HCT116 (cell line): ENCODE data around the gene PCDH20. TPM values are rescaled to one million over a fixed set of nuclear protein-coding genes. Genes with fewer than 3 reads are reported as not detected.

Experiments
- ATAC-seq: fragments of 200-7000 bp; cut with Tn5 transposase; 2 replicates; pipeline ENCODE4 v1.9.1; 2020; ENCODE audit warnings: mild to moderate bottlenecking, moderate library complexity
- BruUV-seq: library from RNA; stranded (reverse); fragments of 400-500 nt; replicated peaks from 2 replicates; lab custom pipeline; 2021; lab: Mats Ljungman, UMichigan
- CTCF ChIA-PET: fragments of 300-600 bp; sonication (Branson Sonifier 250); formaldehyde crosslinking; loops from one replicate; lab custom pipeline; 2021; ENCODE audit warnings: antibody characterized with exemption; lab: Charles Lee
- POLR2A ChIA-PET: fragments of 300-600, 350-600 bp; sonication (Branson Sonifier 250); formaldehyde crosslinking; loops from one replicate; lab custom pipeline; 2021; ENCODE audit warnings: antibody characterized with exemption; lab: Charles Lee
- RAD21 ChIA-PET, 2 experiments: fragments of 300-600 bp; sonication (Branson Sonifier 250); formaldehyde crosslinking; loops; one replicate each; lab custom pipeline; 2023; ENCODE audit warnings: low total read pairs in 2 of 2; ENCODE audit not compliant: uncharacterized antibody in 2 of 2, unreplicated experiment in 2 of 2, low non-redundant PET in 1 of 2; lab: Charles Lee
- DNase-seq: peaks from one replicate; pipeline ENCODE4 v3.0.0-alpha.2; 2010; ENCODE audit warnings: low read depth, low spot score
- H2AFZ ChIP-seq: fragments of 200-600 bp; shearing (Covaris generic), sonication (generic); 2 replicates; pipeline ENCODE4 v1.6.1; 2017; ENCODE audit warnings: low read depth, mixed run types, mixed read lengths, antibody characterized with exemption, low read length; ENCODE audit not compliant: poor library complexity, severe bottlenecking
- H3K27ac ChIP-seq: 2 replicates; pipeline ENCODE4 v1.5.1; 2012; ENCODE audit warnings: low read depth, low read length
- H3K27me3 ChIP-seq: fragments of 200-600 bp; sonication (generic); 2 replicates; pipeline ENCODE4 v1.6.1; 2016; ENCODE audit warnings: mixed run types, low read length, mixed read lengths; ENCODE audit not compliant: insufficient read depth
- H3K36me3 ChIP-seq, 2 experiments: fragments of 200-500 bp in 1 of 2; fragments of 200-600 bp in 1 of 2; sonication (Bioruptor generic) in 1 of 2; sonication (generic) in 1 of 2; 2 replicates each; pipeline versions ENCODE4 v1.5.1 to v1.6.1; 2014 to 2016; ENCODE audit warnings: low read length in 2 of 2, inconsistent platforms in 1 of 2, mixed read lengths in 1 of 2, mixed run types in 1 of 2; ENCODE audit not compliant: insufficient read depth in 2 of 2, control insufficient read depth in 1 of 2
- H3K4me1 ChIP-seq, 2 experiments: fragments of 200-600 bp in 1 of 2; sonication (generic) in 1 of 2; 2 replicates each; pipeline versions ENCODE4 v1.5.1 to v1.6.1; 2012 to 2017; ENCODE audit warnings: low read length in 2 of 2, inconsistent platforms in 1 of 2, mild to moderate bottlenecking in 1 of 2, mixed read lengths in 1 of 2, mixed run types in 1 of 2, moderate library complexity in 1 of 2; ENCODE audit not compliant: insufficient read depth in 2 of 2, control insufficient read depth in 1 of 2
- H3K4me2 ChIP-seq: fragments of 200-600 bp; sonication (generic); 2 replicates; pipeline ENCODE4 v1.6.1; 2017; ENCODE audit warnings: mixed run types, low read length, mixed read lengths
- H3K4me3 ChIP-seq, 2 experiments: fragments of 200-600 bp in 1 of 2; sonication (generic) in 1 of 2; replicated peaks in 1 of 2; 2 replicates each; pipeline ENCODE4 v1.5.1; 2011 to 2016; ENCODE audit warnings: low read length in 2 of 2, control low read depth in 1 of 2, low read depth in 1 of 2, mild to moderate bottlenecking in 1 of 2, mixed read lengths in 1 of 2, mixed run types in 1 of 2
- H3K79me2 ChIP-seq: fragments of 200-600 bp; sonication (generic); 2 replicates; pipeline ENCODE4 v1.6.1; 2017; ENCODE audit warnings: mild to moderate bottlenecking, mixed run types, low read length, moderate library complexity, mixed read lengths; ENCODE audit not compliant: insufficient read depth
- H3K9ac ChIP-seq: fragments of 200-600 bp; sonication (generic); 2 replicates; pipeline ENCODE4 v1.6.1; 2016; ENCODE audit warnings: low read length, mixed read lengths
- H3K9me2 ChIP-seq: fragments of 200-600 bp; sonication (generic), shearing (Covaris generic); 2 replicates; pipeline ENCODE4 v1.6.1; 2017; ENCODE audit warnings: mixed run types, mild to moderate bottlenecking, moderate library complexity; ENCODE audit not compliant: insufficient read depth
- H3K9me3 ChIP-seq, 2 experiments: fragments of 200-500 bp in 1 of 2; fragments of 200-600 bp in 1 of 2; sonication (Bioruptor generic) in 1 of 2; sonication (generic) in 1 of 2; 2 replicates each; pipeline ENCODE4 v1.6.1; 2014 to 2017; ENCODE audit warnings: low read length in 2 of 2, mixed read lengths in 2 of 2, inconsistent platforms in 1 of 2, low read depth in 1 of 2, mild to moderate bottlenecking in 1 of 2, mixed run types in 1 of 2, moderate library complexity in 1 of 2; ENCODE audit not compliant: control insufficient read depth in 1 of 2, insufficient read depth in 1 of 2
- H4K20me1 ChIP-seq: fragments of 200-600 bp; sonication (generic), shearing (Covaris generic); 2 replicates; pipeline ENCODE4 v1.6.1; 2017; ENCODE audit warnings: mixed run types, mild to moderate bottlenecking, moderate library complexity; ENCODE audit not compliant: insufficient read depth
- ATF3 ChIP-seq: IDR thresholded peaks from 2 replicates; pipeline ENCODE4 v1.6.1; 2012
- CBX3 ChIP-seq: IDR thresholded peaks from 2 replicates; pipeline ENCODE4 v1.6.1; 2012; ENCODE audit warnings: low read depth
- CTCF ChIP-seq, 3 experiments: fragments of 200-600 bp in 1 of 3; sonication (generic) in 1 of 3; IDR thresholded peaks in 2 of 3; conservative IDR thresholded peaks in 1 of 3; 2 replicates each; pipeline ENCODE4 v1.5.1; 2012 to 2017; ENCODE audit warnings: low read depth in 2 of 3, low read length in 2 of 3, antibody characterized with exemption in 1 of 3, borderline replicate concordance in 1 of 3, control low read depth in 1 of 3, mild to moderate bottlenecking in 1 of 3, mixed read lengths in 1 of 3, mixed run types in 1 of 3, moderate library complexity in 1 of 3; ENCODE audit not compliant: insufficient read depth in 1 of 3
- ELF1 ChIP-seq: IDR thresholded peaks from 2 replicates; pipeline ENCODE4 v1.6.1; 2012; ENCODE audit warnings: low read depth, borderline replicate concordance
- EZH2 ChIP-seq: fragments of 200-600 bp; sonication (generic); IDR thresholded peaks from 2 replicates; pipeline ENCODE4 v1.6.1; 2017; ENCODE audit warnings: antibody characterized with exemption, mixed run types
- FOSL1 ChIP-seq: IDR thresholded peaks from 2 replicates; pipeline ENCODE4 v1.6.1; 2012; ENCODE audit warnings: low read depth
- JUND ChIP-seq: IDR thresholded peaks from 2 replicates; pipeline ENCODE4 v1.6.1; 2012
- MAX ChIP-seq: IDR thresholded peaks from 2 replicates; pipeline ENCODE4 v1.6.1; 2012
- RAD21 ChIP-seq: IDR thresholded peaks from 2 replicates; pipeline ENCODE4 v1.6.1; 2012; ENCODE audit warnings: low read depth, mild to moderate bottlenecking
- REST ChIP-seq: IDR thresholded peaks from 2 replicates; pipeline ENCODE4 v1.6.1; 2012; ENCODE audit warnings: low read depth
- YY1 ChIP-seq: IDR thresholded peaks from 2 replicates; pipeline ENCODE4 v1.6.1; 2011; ENCODE audit warnings: low read length, low read depth, moderate library complexity, mild to moderate bottlenecking; ENCODE audit not compliant: insufficient replicate concordance; ENCODE audit errors: extremely low read depth
- ZNF274 ChIP-seq: fragments of 200-500 bp; sonication (Bioruptor generic); IDR thresholded peaks from 2 replicates; pipeline ENCODE4 v1.6.1; 2014; ENCODE audit warnings: mild to moderate bottlenecking, low read depth, low read length, inconsistent platforms
- intact Hi-C: fragments of 100-400 bp; cut with micrococcal nuclease; formaldehyde crosslinking; loops from 2 replicates; pipeline ENCODE4 v1.10.0; 2022
- total RNA-seq: library from RNA; stranded (reverse); gene quantifications from one replicate; pipeline ENCODE4 v1.2.1, GENCODE V29; 2021; ENCODE audit not compliant: unreplicated experiment

Gene PCDH20
- total RNA-seq, 1 experiment from 2014 or later = not detected

GRCh38 chr13:61413572-61414535 is 1.8 kb downstream of the PCDH20 start:
- Histone ChIP-seq H3K9me3 (no peaks in the 10 kb centered on the region), H3K36me3 (no peaks in the 10 kb centered on the region), H4K20me1 (no peaks in the 10 kb centered on the region), H3K4me2 (no peak overlapping the region), H3K4me1 (no peaks in the 10 kb centered on the region), H3K79me2 (no peaks in the 10 kb centered on the region), H3K27ac (no peak overlapping the region), H3K9ac (no peak overlapping the region), H3K4me3 (no peak overlapping the region), H3K9me2 (no peaks in the 10 kb centered on the region), H3K27me3 (no peaks in the 10 kb centered on the region), H2AFZ (no peak overlapping the region)
- POLR2A ChIA-PET = no interaction called here
- RAD21 ChIA-PET = no interaction called here
- DNase-seq = no peak
- CTCF ChIA-PET = no interaction called here
- intact Hi-C loops = no loop called here
- TF ChIP-seq RAD21 = no peak
- TF ChIP-seq FOSL1 = no peak
- no peak for ATAC-seq
- no TSS peak for BruUV-seq

GRCh38 chr13:61410669-61411297 is 4.9 kb downstream of the PCDH20 start:
- H3K9me2 ChIP-seq = no peaks in the 10 kb centered on the region
- no peak overlapping the region for H3K4me2 ChIP-seq
- no peaks in the 10 kb centered on the region for H3K9me3 ChIP-seq
- ChIA-PET CTCF (interaction anchor here (1.4 to 1.6 kb wide), 2 partner anchors 15 to 783 kb away, joined by 3 read pairs; no protein-coding TSS in a partner anchor), POLR2A (no interaction called here), RAD21 (no interaction called here)
- no peak overlapping the region for H2AFZ ChIP-seq
- H3K27ac ChIP-seq = no peak overlapping the region
- H3K27me3 ChIP-seq = no peaks in the 10 kb centered on the region
- BruUV-seq = no TSS peak
- no peaks in the 10 kb centered on the region for H3K4me1 ChIP-seq
- ATAC-seq (no peak), DNase-seq (peak; percentile 2)
- H4K20me1 ChIP-seq = no peaks in the 10 kb centered on the region
- H3K9ac ChIP-seq = no peak overlapping the region
- no peaks in the 10 kb centered on the region for H3K79me2 ChIP-seq
- no peaks in the 10 kb centered on the region for H3K36me3 ChIP-seq
- no peak overlapping the region for H3K4me3 ChIP-seq
- intact Hi-C loops = loop anchor here (1.0 kb wide), 1 partner anchor 783 kb away; no protein-coding TSS in a partner anchor
- TF ChIP-seq JUND = no peak
- no peak for TF ChIP-seq YY1
- TF ChIP-seq CTCF (IDR thresholded peaks at IDR 0.05 in 2 of 3, conservative IDR thresholded peaks at IDR 0.05 in 1 of 3; ENCODE audit: borderline replicate concordance in 1 of 3, insufficient read depth in 1 of 3, low read depth in 2 of 3, low read length in 2 of 3) = peak; percentile 37 to 44 (median 41); a peak in 4 of 6 replicates
- no peak for TF ChIP-seq ATF3
- TF ChIP-seq EZH2 = no peak
- no peak for TF ChIP-seq CBX3
- no peak for TF ChIP-seq ZNF274
- no peak for TF ChIP-seq MAX
- TF ChIP-seq REST = no peak
- TF ChIP-seq ELF1 = no peak
